ENCODE data around the gene SGK1.

- TF ChIP-seq POLR2A (IDR thresholded peaks at IDR 0.05; ENCODE audit: low read depth, low read length) (no peak), POLR2AphosphoS5 (IDR thresholded peaks at IDR 0.05; ENCODE audit: low read depth, low read length) (no peak), TAF1 (IDR thresholded peaks at IDR 0.05; ENCODE audit: borderline replicate concordance, low read depth, low read length) (no peak)
Measured at GRCh38 chr6:134161041-134161440, 156.9 kb downstream of the SGK1 start.

Data from GM12892 (cell line).